Germinal center (tissue), 1 donor: ENCODE data around the gene PCLAF.
A peak's percentile ranks its signal among the peaks of the same experiment; 100 is the strongest.
"Not testable (repeated sequence)": the region's sequence is repeated elsewhere in the genome, so short reads cannot be mapped to it uniquely, and the experiment has no call there.

ENCODE experiments used
- DNase-seq: peaks from one replicate; pipeline ENCODE4 v3.0.0; 2012; ENCODE audit warnings: mixed read lengths, low spot score

The PCLAF gene

DNA sequence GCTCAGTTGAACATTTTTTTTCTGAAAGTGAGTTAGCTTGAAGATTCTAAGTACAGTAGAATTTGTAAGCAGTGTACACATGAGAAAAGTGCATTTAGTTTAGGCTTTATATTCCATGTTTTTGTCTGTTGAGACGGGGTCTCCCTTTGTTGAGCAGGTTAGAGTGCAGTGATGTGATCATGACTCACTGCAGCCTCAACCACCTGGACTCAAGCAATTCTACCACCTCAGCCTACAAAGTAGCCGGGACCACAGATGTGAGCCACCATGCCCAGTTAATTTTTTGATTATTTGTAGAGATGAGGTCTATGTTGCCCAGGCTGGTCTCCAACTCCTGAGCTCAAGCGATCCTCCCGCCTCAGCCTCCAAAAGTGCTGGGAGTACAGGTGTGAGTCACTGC is 20.0 kb downstream of the PCLAF start:
- no peak for DNase-seq

GRCh38 chr15:64356710-64357040 is 24.6 kb downstream of the PCLAF start:
- no peak for DNase-seq

GRCh38 chr15:64355944-64356709 is 25.1 kb downstream of the PCLAF start, which contains the start of gene CSNK1G1:
TSS of gene CSNK1G1 (minus strand) at chr15:64356173. CDS start at chr15:64300499, 55,674 bp downstream.
- peak; percentile 89 for DNase-seq

DNA sequence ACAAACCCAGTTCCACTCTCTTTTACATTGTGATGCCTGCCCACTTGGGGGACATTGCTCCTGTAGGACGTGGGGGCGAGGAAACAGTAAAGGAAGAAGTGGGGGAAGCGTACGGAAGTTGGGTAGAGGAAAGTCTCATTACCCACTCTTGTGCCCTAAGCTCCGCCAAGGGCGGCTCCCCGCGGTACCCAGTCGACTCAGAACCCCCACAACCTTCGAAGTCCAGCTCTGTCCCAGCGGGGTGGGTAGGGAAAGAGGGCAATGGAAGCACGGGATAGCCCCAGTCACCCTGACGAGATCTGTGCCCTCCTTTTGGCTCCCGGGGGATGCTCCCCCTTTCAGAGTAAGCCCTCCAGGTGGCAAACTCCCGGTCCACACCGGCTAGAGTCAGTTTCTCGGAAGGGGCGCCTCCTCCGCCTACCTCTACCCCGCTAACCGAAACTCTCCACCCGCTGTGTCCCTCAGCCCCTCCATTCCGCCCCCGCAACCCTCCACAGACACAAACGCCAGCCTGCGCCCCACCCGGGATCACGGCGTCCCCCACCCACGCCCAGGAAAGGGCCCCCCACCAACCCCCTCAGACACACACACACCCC is 25.8 kb downstream of the PCLAF start:
- DNase-seq: peak; percentile 14

- no peak for DNase-seq
These were observed 26.4 kb downstream of the PCLAF start for GRCh38 chr15:64354688-64355344.

DNA sequence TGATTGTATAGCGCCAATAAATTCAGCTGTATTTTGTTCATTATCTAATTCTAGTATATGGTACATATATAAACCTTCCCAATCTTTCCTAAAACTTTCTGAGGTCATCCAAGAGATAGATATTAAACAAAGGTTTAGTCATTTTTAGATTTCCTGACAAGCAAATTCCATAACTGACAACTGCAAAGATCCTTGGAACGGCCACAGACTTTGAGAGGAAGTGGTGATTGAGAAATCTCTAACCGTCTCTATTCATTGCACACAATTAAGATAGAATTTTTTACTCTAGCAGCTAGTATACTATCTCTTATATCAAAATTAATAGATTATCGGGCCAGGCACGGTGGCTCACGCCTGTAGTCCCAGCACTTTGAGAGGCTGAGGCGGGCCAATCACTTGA is 30.0 kb downstream of the PCLAF start:
- DNase-seq: no peak

- no peak for DNase-seq
These were observed 31.9 kb downstream of the PCLAF start for GRCh38 chr15:64349375-64349774.

GRCh38 chr15:64348455-64348854 is 32.8 kb downstream of the PCLAF start:
- no peak for DNase-seq

DNA sequence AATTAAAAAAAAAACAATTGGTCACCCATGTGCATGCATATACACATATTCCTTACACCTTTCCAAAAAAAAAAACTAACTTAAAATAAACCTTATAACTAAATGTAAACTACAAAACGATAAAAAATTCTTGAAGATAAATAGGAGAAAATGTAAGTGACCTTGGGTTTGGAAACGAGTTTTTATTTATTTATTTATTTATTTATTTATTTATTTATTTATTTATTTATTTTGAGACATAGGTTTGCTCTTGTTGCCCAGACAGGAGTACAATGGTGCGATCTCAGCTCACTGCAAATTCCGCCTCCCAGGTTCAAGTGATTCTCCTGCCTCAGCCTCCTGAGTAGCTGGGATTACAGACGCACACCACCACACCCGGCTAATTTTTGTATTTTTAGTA is 35.0 kb downstream of the PCLAF start:
- not testable (repeated sequence) for DNase-seq

DNA sequence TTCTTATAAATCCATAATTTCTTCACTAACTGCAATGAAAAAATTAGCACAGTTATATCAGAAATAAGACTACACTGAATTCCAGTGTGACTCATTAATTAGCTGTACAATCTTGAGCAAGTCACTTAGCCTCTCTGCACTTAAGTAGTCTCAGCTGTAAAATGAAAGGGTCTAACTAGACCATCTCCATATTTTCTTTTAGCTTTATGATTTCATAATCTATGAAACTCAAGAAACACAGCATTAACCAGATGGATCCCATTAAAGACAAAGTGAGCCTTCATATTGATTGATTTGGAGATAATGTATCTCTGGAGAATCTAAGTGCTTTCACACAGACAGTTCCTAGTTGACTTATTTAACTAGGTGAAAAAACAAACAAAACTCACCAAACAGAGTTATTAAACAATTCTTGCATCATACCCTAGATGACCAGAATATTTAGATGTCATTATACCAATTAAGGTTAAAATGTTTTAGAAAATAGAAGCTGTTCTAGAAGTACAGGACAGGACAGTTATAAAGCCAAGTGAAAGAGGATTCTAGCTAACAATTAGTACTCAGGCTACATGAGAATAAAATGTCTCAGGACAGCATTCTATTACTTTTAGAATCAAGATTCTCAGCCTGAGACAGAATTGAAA is 36.5 kb downstream of the PCLAF start:
- no peak for DNase-seq

DNA sequence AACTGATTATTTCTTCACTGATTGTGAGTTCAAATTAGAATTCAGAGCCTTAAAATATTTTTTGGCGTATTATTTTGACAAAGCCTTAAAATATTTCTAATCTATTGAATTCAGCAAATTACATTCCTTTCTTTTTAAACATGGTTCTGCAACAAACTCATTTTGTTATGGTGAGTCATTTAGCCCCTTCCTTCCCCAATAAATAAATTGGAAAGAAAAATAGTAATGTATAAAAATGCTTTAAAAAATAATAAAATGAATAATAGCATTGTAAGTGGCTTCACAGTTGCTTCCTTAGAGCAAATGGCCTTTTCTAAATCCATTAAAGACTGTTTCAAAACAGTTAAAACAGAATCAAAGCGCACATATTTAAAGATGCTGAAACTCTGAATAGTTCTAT is 37.4 kb downstream of the PCLAF start:
- DNase-seq: no peak

DNA sequence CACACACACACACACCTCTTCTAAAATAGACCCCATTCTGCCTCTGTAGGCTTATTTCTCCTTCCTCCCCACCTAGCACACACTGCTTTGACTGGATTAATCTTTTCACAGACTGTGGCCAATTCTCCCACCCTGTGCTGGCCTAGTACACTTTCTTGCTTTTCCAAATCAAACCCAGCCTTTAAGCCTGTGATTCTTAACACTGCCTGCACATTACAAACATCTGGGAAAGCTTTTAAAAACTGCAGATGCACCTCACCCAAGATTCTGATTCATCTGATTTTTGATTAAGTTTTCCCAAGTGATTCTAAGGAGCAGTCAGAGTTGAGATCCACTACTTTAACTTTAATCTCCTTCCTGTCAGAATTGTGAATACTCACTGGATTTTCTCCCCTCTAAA is 38.0 kb downstream of the PCLAF start:
- DNase-seq: no peak

- DNase-seq: no peak
These were observed 39.3 kb downstream of the PCLAF start for GRCh38 chr15:64341961-64342360.

- DNase-seq: no peak
These were observed 40.9 kb downstream of the PCLAF start for GRCh38 chr15:64340355-64340754.

GRCh38 chr15:64337761-64338160 is 43.5 kb downstream of the PCLAF start:
- DNase-seq: no peak

DNA sequence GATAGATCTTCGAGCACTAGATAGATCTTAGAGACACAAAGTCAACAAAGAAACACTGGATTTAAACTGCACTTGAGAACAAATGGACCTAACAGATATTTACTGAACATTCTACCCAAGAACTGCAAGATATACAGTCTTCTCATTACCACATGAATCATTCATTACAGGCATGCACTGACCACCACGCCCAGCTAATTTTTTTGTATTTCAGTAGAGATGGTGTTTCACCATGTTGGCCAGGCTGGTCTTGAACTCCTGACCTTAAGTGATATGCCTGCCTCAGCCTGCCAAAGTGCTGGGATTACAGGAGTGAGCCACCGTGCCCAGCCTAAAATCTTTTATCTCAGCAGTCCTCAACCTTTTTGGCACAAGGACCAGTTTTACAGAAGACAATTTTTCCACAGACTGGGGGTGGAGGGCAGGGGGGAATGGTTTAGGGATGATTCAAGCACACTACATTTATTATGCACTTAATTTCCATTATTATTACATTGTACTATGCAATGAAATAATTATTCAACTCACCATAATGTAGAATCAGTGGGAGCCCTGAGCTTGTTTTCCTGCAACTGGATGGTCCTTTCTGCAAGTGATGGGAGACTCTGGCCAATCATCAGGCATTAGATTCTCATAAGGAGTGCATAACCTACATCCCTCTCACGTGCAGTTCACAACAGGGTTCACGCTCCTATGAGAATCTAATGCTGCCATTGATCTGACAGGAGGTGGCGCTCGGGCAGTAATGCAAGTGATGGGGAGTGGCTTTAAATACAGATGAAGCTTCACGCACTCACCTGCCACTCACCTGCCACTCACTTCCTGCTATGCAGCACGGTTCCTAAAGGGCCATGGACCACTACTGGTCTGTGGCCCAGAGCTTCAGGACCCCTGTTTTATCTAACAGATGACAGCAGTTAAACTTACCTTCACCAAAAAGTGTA is 47.0 kb downstream of the PCLAF start:
- no peak for DNase-seq

GRCh38 chr15:64333516-64333915 is 47.7 kb downstream of the PCLAF start:
- no peak for DNase-seq

DNA sequence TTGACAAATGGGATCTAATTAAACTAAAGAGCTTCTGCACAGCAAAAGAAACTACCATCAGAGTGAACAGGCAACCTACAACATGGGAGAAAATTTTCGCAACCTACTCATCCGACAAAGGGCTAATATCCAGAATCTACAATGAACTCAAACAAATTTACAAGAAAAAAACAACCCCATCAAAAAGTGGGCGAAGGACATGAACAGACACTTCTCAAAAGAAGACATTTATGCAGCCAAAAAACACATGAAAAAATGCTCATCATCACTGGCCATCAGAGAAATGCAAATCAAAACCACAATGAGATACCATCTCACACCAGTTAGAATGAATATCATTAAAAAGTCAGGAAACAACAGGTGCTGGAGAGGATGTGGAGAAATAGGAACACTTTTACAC is 49.6 kb downstream of the PCLAF start:
- not testable (repeated sequence) for DNase-seq

DNA sequence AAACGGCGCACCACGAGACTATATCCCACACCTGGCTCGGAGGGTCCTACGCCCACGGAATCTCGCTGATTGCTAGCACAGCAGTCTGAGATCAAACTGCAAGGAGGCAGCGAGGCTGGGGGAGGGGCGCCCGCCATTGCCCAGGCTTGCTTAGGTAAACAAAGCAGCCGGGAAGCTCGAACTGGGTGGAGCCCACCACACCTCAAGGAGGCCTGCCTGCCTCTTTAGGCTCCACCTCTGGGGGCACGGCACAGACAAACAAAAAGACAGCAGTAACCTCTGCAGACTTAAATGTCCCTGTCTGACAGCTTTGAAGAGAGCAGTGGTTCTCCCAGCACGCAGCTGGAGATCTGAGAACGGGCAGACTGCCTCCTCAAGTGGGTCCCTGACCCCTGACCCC is 54.3 kb downstream of the PCLAF start:
- not testable (repeated sequence) for DNase-seq

DNA sequence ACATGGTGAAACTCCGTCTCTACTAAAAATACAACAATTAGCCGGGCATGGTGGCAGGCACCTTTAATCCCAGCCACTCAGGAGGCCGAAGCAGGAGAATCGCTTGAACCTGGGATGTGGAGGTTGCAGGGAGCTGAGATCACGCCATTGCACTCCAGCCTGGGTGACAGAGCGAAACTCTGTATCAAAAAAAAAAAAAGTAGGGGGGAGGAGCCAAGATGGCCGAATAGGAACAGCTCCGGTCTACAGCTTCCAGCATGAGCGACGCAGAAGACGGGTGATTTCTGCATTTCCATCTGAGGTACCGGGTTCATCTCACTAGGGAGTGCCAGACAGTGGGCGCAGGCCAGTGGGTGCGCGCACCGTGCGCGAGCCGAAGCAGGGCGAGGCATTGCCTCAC is 54.8 kb downstream of the PCLAF start:
- DNase-seq: not testable (repeated sequence)

DNA sequence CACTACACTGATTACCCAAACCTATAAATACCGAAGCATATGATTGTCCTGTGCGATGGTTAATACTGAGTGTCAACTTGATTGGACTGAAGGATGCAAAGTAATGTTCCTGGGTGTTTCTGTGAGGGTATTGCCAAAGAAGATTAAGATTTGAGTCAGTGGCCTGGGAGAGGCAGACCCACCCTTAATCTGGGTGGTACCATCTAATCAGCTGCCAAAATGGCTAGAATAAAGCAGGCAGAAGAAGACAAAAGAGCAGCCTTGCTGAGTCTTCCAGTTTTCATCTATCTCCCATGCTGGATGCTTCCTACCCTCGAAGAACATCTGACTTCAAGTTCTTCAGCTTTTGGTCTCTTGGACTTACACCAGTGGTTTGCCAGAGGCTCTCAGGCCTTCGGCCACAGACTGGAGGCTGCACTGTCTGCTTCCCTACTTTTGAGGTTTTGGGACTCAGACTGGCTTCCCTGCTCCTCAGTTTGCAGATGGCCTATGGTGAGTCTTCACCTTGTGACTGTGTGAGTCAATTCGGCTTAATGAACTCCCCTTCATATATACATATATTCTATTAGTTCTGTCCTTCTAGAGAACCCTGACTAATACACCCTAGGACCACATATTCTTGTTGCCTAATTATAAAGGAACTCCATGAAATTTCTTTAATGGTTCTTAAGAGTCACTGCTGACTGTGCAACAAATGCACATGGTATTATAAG is 56.9 kb downstream of the PCLAF start:
- DNase-seq: no peak
